D721Med (cell line): Measurements from ENCODE around the gene C10orf90.
"Not testable (repeated sequence)": the region's sequence is repeated elsewhere in the genome, so short reads cannot be mapped to it uniquely, and the experiment has no call there.

ENCODE experiments used
- DNase-seq: peaks from one replicate; pipeline ENCODE4 v3.0.0; 2011; ENCODE audit warnings: low spot score; ENCODE audit not compliant: insufficient read length
- FAIRE-seq: peaks from 2 replicates; lab custom pipeline; 2011; peaks lifted over from hg19 to GRCh38; lab: Jason Lieb, UNC
- CTCF ChIP-seq: IDR thresholded peaks from 2 replicates; pipeline ENCODE4 v1.5.1; 2012; ENCODE audit warnings: mild to moderate bottlenecking, control low read depth; ENCODE audit not compliant: insufficient read depth; ENCODE audit errors: missing control alignments

Gene C10orf90

GRCh38 chr10:126558881-126559280 is 111.6 kb downstream of the C10orf90 start:
- no peak for TF ChIP-seq CTCF
- FAIRE-seq, result no peak
- DNase-seq, result no peak

GRCh38 chr10:126551202-126551601 is 119.3 kb downstream of the C10orf90 start:
- DNase-seq (no peak), FAIRE-seq (no peak)
- no peak for TF ChIP-seq CTCF

GRCh38 chr10:126550586-126550985 is 119.9 kb downstream of the C10orf90 start:
- not testable (repeated sequence) for DNase-seq, FAIRE-seq

- no peak for DNase-seq
- no peak for TF ChIP-seq CTCF
- no peak for FAIRE-seq
Measured at GRCh38 chr10:126549344-126549743, 121.1 kb downstream of the C10orf90 start.

GRCh38 chr10:126544565-126544964 is 125.9 kb downstream of the C10orf90 start:
- no peak for TF ChIP-seq CTCF
- DNase-seq (no peak), FAIRE-seq (no peak)

GRCh38 chr10:126538439-126539135 is 131.9 kb downstream of the C10orf90 start:
- DNase-seq (no peak), FAIRE-seq (no peak)
- no peak for TF ChIP-seq CTCF

- TF ChIP-seq CTCF, result no peak
- FAIRE-seq (no peak), DNase-seq (no peak)
Measured at GRCh38 chr10:126536656-126537055, 133.8 kb downstream of the C10orf90 start.
